Breast epithelium (tissue), 4 donors: ENCODE measurements around the gene CSN1S1. TPM values are rescaled to one million over a fixed set of nuclear protein-coding genes. Genes with fewer than 3 reads are reported as not detected.
"Not testable (repeated sequence)": the region's sequence is repeated elsewhere in the genome, so short reads cannot be mapped to it uniquely, and the experiment has no call there.

Experiments
- DNase-seq, 2 donors: peaks; one replicate each; pipeline ENCODE4 v3.0.0-alpha.2; 2019; ENCODE audit warnings: low spot score in 2 of 2
- H3K27ac ChIP-seq, 2 donors: fragments of 200-600 bp; sonication (generic) in 1 of 2; one replicate each; pipeline ENCODE4 v1.5.1; 2016 to 2019; ENCODE audit warnings: mild to moderate bottlenecking in 1 of 2
- H3K27me3 ChIP-seq, 2 donors: fragments of 200-600 bp; sonication (generic) in 1 of 2; one replicate each; pipeline versions ENCODE4 v1.5.1 to v1.6.0; 2017 to 2019; ENCODE audit warnings: control low read depth in 1 of 2, mild to moderate bottlenecking in 1 of 2
- H3K36me3 ChIP-seq: fragments of 200-600 bp; one replicate; pipeline ENCODE4 v1.5.1; 2019
- H3K4me1 ChIP-seq, 2 donors: fragments of 200-600 bp; sonication (generic); one replicate each; pipeline ENCODE4 v1.5.1; 2016 to 2019; ENCODE audit warnings: control low read depth in 1 of 2
- H3K4me3 ChIP-seq, 3 donors: fragments of 200-600 bp; sonication (generic); 1 replicate in 2 of 3; 2 replicates in 1 of 3; pipeline ENCODE4 v1.5.1; 2016 to 2019; ENCODE audit warnings: mild to moderate bottlenecking in 3 of 3, moderate library complexity in 2 of 3
- H3K9me3 ChIP-seq, 2 donors: fragments of 200-600 bp; sonication (generic) in 1 of 2; one replicate each; pipeline ENCODE4 v1.5.1; 2016 to 2019; ENCODE audit warnings: control low read depth in 1 of 2
- CTCF ChIP-seq, 3 donors: fragments of 450-650 bp; IDR thresholded peaks; one replicate each; pipeline ENCODE4 v1.5.1; 2016 to 2017; ENCODE audit warnings: antibody characterized with exemption in 3 of 3, mild to moderate bottlenecking in 3 of 3, moderate library complexity in 3 of 3
- POLR2A ChIP-seq: fragments of 450-650 bp; IDR thresholded peaks from one replicate; pipeline ENCODE4 v1.6.1; 2016; ENCODE audit warnings: antibody characterized with exemption, mild to moderate bottlenecking, moderate library complexity
- POLR2AphosphoS5 ChIP-seq, 3 donors: sonication (generic); formaldehyde crosslinking; IDR thresholded peaks; one replicate each; pipeline ENCODE4 v1.6.1; 2017; ENCODE audit warnings: antibody characterized with exemption in 3 of 3
- intact Hi-C: fragments of 100-400 bp; cut with DNase I; formaldehyde crosslinking; loops from one replicate; pipeline ENCODE4 v1.15.1; 2023; ENCODE audit warnings: low total_unique reads
- total RNA-seq, 3 donors: library from RNA; depleted of rRNA; stranded (reverse); fragments of >200 nt; gene quantifications; one replicate each; pipeline ENCODE4 v1.1.0, GENCODE V29; 2016

Gene CSN1S1
- total RNA-seq, 3 donors from 2014 or later = 1.0 to 6.7 (median 2.9) TPM

- Histone ChIP-seq H3K9me3 (no peaks in the 10 kb centered on the region), H3K27me3 (no peaks in the 10 kb centered on the region), H3K4me3 (no peak overlapping the region), H3K27ac (no peak overlapping the region), H3K4me1 (no peaks in the 10 kb centered on the region), H3K36me3 (no peaks in the 10 kb centered on the region)
- intact Hi-C loops = no loop called here
- DNase-seq = no peak
- no peak for TF ChIP-seq POLR2AphosphoS5 (IDR thresholded peaks at IDR 0.05)
- TF ChIP-seq POLR2A = no peak
- TF ChIP-seq CTCF (IDR thresholded peaks at IDR 0.05) = no peak
Measured at GRCh38 chr4:69920874-69921273, 10.0 kb upstream of the CSN1S1 start.

GRCh38 chr4:69923782-69924410 is 7.0 kb upstream of the CSN1S1 start:
- H3K36me3 ChIP-seq, H3K27ac ChIP-seq, H3K27me3 ChIP-seq, H3K4me3 ChIP-seq, DNase-seq, H3K9me3 ChIP-seq, intact Hi-C loops, H3K4me1 ChIP-seq: not testable (repeated sequence)

GRCh38 chr4:69934150-69934549 is 3.3 kb downstream of the CSN1S1 start:
- Histone ChIP-seq H3K36me3 (no peaks in the 10 kb centered on the region), H3K9me3 (no peaks in the 10 kb centered on the region), H3K27me3 (no peaks in the 10 kb centered on the region), H3K4me3 (no peak overlapping the region), H3K4me1 (no peaks in the 10 kb centered on the region), H3K27ac (no peak overlapping the region)
- TF ChIP-seq POLR2A (no peak), CTCF (IDR thresholded peaks at IDR 0.05) (no peak), POLR2AphosphoS5 (IDR thresholded peaks at IDR 0.05) (no peak)
- intact Hi-C loops = no loop called here
- no peak for DNase-seq

- Histone ChIP-seq H3K27me3 (no peaks in the 10 kb centered on the region), H3K4me1 (no peaks in the 10 kb centered on the region), H3K36me3 (no peaks in the 10 kb centered on the region), H3K27ac (no peak overlapping the region), H3K4me3 (no peak overlapping the region), H3K9me3 (no peaks in the 10 kb centered on the region)
- intact Hi-C loops = no loop called here
- TF ChIP-seq CTCF (IDR thresholded peaks at IDR 0.05) = no peak
- TF ChIP-seq POLR2A = no peak
- no peak for TF ChIP-seq POLR2AphosphoS5 (IDR thresholded peaks at IDR 0.05)
- no peak for DNase-seq
Measured at GRCh38 chr4:69936566-69936965, 5.7 kb downstream of the CSN1S1 start.

- H3K4me3 ChIP-seq = no peak overlapping the region
- no peaks in the 10 kb centered on the region for H3K9me3 ChIP-seq
- H3K27ac ChIP-seq = no peak overlapping the region
- DNase-seq = no peak
- H3K4me1 ChIP-seq = no peaks in the 10 kb centered on the region
- no peak for TF ChIP-seq POLR2AphosphoS5 (IDR thresholded peaks at IDR 0.05)
- no peak for TF ChIP-seq CTCF (IDR thresholded peaks at IDR 0.05)
- no peak for TF ChIP-seq POLR2A
- intact Hi-C loops = no loop called here
- no peaks in the 10 kb centered on the region for H3K27me3 ChIP-seq
- H3K36me3 ChIP-seq = no peaks in the 10 kb centered on the region
Measured at GRCh38 chr4:69951602-69952001, 20.7 kb downstream of the CSN1S1 start.

GRCh38 chr4:69957209-69957608 is 26.3 kb downstream of the CSN1S1 start:
- no peak for TF ChIP-seq CTCF (IDR thresholded peaks at IDR 0.05)
- TF ChIP-seq POLR2AphosphoS5 (IDR thresholded peaks at IDR 0.05) = no peak
- TF ChIP-seq POLR2A = no peak
- intact Hi-C loops = no loop called here
- DNase-seq = no peak

More at GRCh38 chr4:69957209-69957608, 26.3 kb downstream of the CSN1S1 start:
- no peaks in the 10 kb centered on the region for H3K27me3 ChIP-seq
- H3K9me3 ChIP-seq = no peaks in the 10 kb centered on the region
- no peaks in the 10 kb centered on the region for H3K36me3 ChIP-seq
- no peaks in the 10 kb centered on the region for H3K4me1 ChIP-seq
- no peak overlapping the region for H3K27ac ChIP-seq
- no peak overlapping the region for H3K4me3 ChIP-seq
